Lower leg skin (tissue), 4 donors: Measurements from ENCODE around the gene DAPK2. TPM values are rescaled to one million over a fixed set of nuclear protein-coding genes. Genes with fewer than 3 reads are reported as not detected.

Experiments used
- DNase-seq, 2 donors: peaks; one replicate each; pipeline ENCODE4 v3.0.0-alpha.2; 2019; ENCODE audit warnings: low spot score in 2 of 2
- H3K4me3 ChIP-seq: fragments of 200-600 bp; sonication (generic); 2 replicates; pipeline ENCODE4 v1.5.1; 2017; ENCODE audit warnings: mild to moderate bottlenecking, low read depth; ENCODE audit not compliant: poor library complexity, severe bottlenecking
- CTCF ChIP-seq, 3 donors: fragments of 450-650 bp; IDR thresholded peaks; one replicate each; pipeline ENCODE4 v1.5.1; 2016; ENCODE audit warnings: antibody characterized with exemption in 3 of 3, mild to moderate bottlenecking in 3 of 3, moderate library complexity in 2 of 3
- POLR2A ChIP-seq, 2 donors: fragments of 450-650 bp; IDR thresholded peaks; one replicate each; pipeline ENCODE4 v1.6.1; 2016 to 2017; ENCODE audit warnings: antibody characterized with exemption in 2 of 2, mild to moderate bottlenecking in 1 of 2, moderate library complexity in 1 of 2
- WGBS, 2 donors: methylation state at CpG; one replicate each; pipeline ENCODE4 v1.1.5; 2018; 5-methylcytosine and 5-hydroxymethylcytosine counted together
- intact Hi-C: fragments of 100-400 bp; cut with DNase I; formaldehyde crosslinking; loops from one replicate; pipeline ENCODE4 v1.15.0; 2023; ENCODE audit warnings: low total_unique reads
- total RNA-seq, 4 donors: library from RNA; depleted of rRNA; stranded (reverse); fragments of >200 nt; gene quantifications; one replicate each; pipeline ENCODE4 v1.1.0, GENCODE V29; 2016

Gene DAPK2
- total RNA-seq, 4 donors from 2014 or later, result 10.9 to 27.5 (median 13.3) TPM

GRCh38 chr15:63861946-63862517 lies 184.3 kb downstream of the DAPK2 start:
- WGBS, 2 donors, result 91 to 100% methylated on average over 2 of the region's 2 CpGs
- TF ChIP-seq POLR2A (IDR thresholded peaks at IDR 0.05) (no peak), CTCF (IDR thresholded peaks at IDR 0.05) (no peak)
- intact Hi-C loops, result no loop called here
- no peak overlapping the region for H3K4me3 ChIP-seq
- DNase-seq, result no peak

- TF ChIP-seq POLR2A (IDR thresholded peaks at IDR 0.05) (no peak), CTCF (IDR thresholded peaks at IDR 0.05) (no peak)
Observed at GRCh38 chr15:63860555-63860954, 185.7 kb downstream of the DAPK2 start.

GRCh38 chr15:63860155-63860554 lies 186.1 kb downstream of the DAPK2 start:
- H3K4me3 ChIP-seq, result no peak overlapping the region
- DNase-seq, result no peak
- intact Hi-C loops, result no loop called here
- WGBS, 2 donors, result 63 to 70% methylated on average over 1 of the region's 1 CpG
- TF ChIP-seq POLR2A (IDR thresholded peaks at IDR 0.05) (no peak), CTCF (IDR thresholded peaks at IDR 0.05) (no peak)

More at GRCh38 chr15:63860555-63860954, 185.7 kb downstream of the DAPK2 start:
- intact Hi-C loops, result no loop called here
- no peak overlapping the region for H3K4me3 ChIP-seq
- no peak for DNase-seq
- 76 to 89% methylated on average over 4 of the region's 4 CpGs for WGBS, 2 donors

- no peak for DNase-seq
- 32 to 51% methylated on average over 3 of the region's 3 CpGs for WGBS, 2 donors
- intact Hi-C loops, result no loop called here
- H3K4me3 ChIP-seq, result no peak overlapping the region
- no peak for TF ChIP-seq CTCF (IDR thresholded peaks at IDR 0.05)
- no peak for TF ChIP-seq POLR2A (IDR thresholded peaks at IDR 0.05)
Observed at GRCh38 chr15:63858881-63859280, 187.4 kb downstream of the DAPK2 start.

GRCh38 chr15:63858448-63858847 lies 187.8 kb downstream of the DAPK2 start:
- intact Hi-C loops, result no loop called here
- 91% methylated on average over 5 of the region's 5 CpGs for WGBS, 2 donors
- no peak for DNase-seq
- H3K4me3 ChIP-seq, result no peak overlapping the region
- TF ChIP-seq CTCF (IDR thresholded peaks at IDR 0.05), result no peak
- TF ChIP-seq POLR2A (IDR thresholded peaks at IDR 0.05), result no peak

- TF ChIP-seq POLR2A (IDR thresholded peaks at IDR 0.05), result no peak
- no peak for TF ChIP-seq CTCF (IDR thresholded peaks at IDR 0.05)
- intact Hi-C loops, result no loop called here
- no peak for DNase-seq
- WGBS, 2 donors, result 37 to 59% methylated on average over 3 of the region's 3 CpGs
- H3K4me3 ChIP-seq, result no peak overlapping the region
Observed at GRCh38 chr15:63857461-63857856, 188.8 kb downstream of the DAPK2 start.
